ENCODE measurements around the gene CDCA5.

- no peak for TF ChIP-seq EZH2 (IDR thresholded peaks at IDR 0.05)
- TF ChIP-seq POLR2AphosphoS5 (IDR thresholded peaks at IDR 0.05; ENCODE audit: borderline replicate concordance, low read depth, low read length) = no peak
- no peak for TF ChIP-seq FOXP2 (optimal IDR thresholded peaks at IDR 0.05; ENCODE audit: control extremely low read depth, extremely low read length, insufficient read depth)
Measured at GRCh38 chr11:65087216-65087615, 3.4 kb upstream of the CDCA5 start.
